H1 (cell line): ENCODE data around the gene ARID4A. TPM values are rescaled to one million over a fixed set of nuclear protein-coding genes. Genes with fewer than 3 reads are reported as not detected.

Experiments
- CTCF ChIA-PET: fragments of 300-600 bp; sonication (Branson Sonifier 250); formaldehyde crosslinking; loops from one replicate; lab custom pipeline; 2021; ENCODE audit not compliant: partially characterized antibody; lab: Charles Lee
- POLR2A ChIA-PET: fragments of 300-600 bp; sonication (Branson Sonifier 250); formaldehyde crosslinking; loops from one replicate; lab custom pipeline; 2021; ENCODE audit warnings: inconsistent platforms; ENCODE audit not compliant: partially characterized antibody; lab: Charles Lee
- DNase-seq, 2 experiments: peaks; one replicate each; pipeline versions ENCODE4 v3.0.0 to v3.0.0-alpha.2; 2010 to 2022; ENCODE audit warnings: low spot score in 2 of 2, low read depth in 1 of 2, mixed read lengths in 1 of 2
- FAIRE-seq: peaks from 2 replicates; lab custom pipeline; 2011; peaks lifted over from hg19 to GRCh38; lab: Jason Lieb, UNC
- H2AFZ ChIP-seq: 2 replicates; pipeline ENCODE4 v1.8.1; 2012; ENCODE audit warnings: low read length, inconsistent platforms
- H2AK5ac ChIP-seq: 2 replicates; pipeline ENCODE4 v1.6.1; 2013; ENCODE audit warnings: low read depth, low read length
- H2BK120ac ChIP-seq: replicated peaks from 2 replicates; pipeline ENCODE3; 2013; ENCODE audit warnings: low read depth, low read length, inconsistent platforms
- H2BK12ac ChIP-seq: 2 replicates; pipeline ENCODE4 v1.6.1; 2013; ENCODE audit warnings: low read depth, low read length
- H2BK15ac ChIP-seq: 2 replicates; pipeline ENCODE4 v1.6.1; 2013; ENCODE audit warnings: low read length
- H2BK20ac ChIP-seq: 2 replicates; pipeline ENCODE4 v1.6.1; 2013; ENCODE audit warnings: low read length
- H2BK5ac ChIP-seq: 2 replicates; pipeline ENCODE4 v1.6.1; 2013; ENCODE audit warnings: low read depth, low read length
- H3K14ac ChIP-seq: 2 replicates; pipeline ENCODE4 v1.6.1; 2013; ENCODE audit warnings: inconsistent platforms; ENCODE audit not compliant: insufficient read length
- H3K18ac ChIP-seq: 2 replicates; pipeline ENCODE4 v1.6.1; 2013; ENCODE audit warnings: low read length; ENCODE audit errors: extremely low read depth
- H3K23ac ChIP-seq: 2 replicates; pipeline ENCODE4 v1.6.1; 2013; ENCODE audit warnings: inconsistent platforms; ENCODE audit not compliant: insufficient read length
- H3K23me2 ChIP-seq: 2 replicates; pipeline ENCODE4 v1.6.1; 2013; ENCODE audit warnings: low read depth, low read length
- H3K27ac ChIP-seq: 2 replicates; pipeline ENCODE4 v1.6.1; 2011; ENCODE audit warnings: low read depth, low read length, inconsistent platforms
- H3K27me3 ChIP-seq, 4 experiments: replicated peaks in 1 of 4; 1 replicate in 1 of 4; 2 replicates in 3 of 4; pipeline versions ENCODE4 v1.6.1 to v1.8.1; 2011 to 2013; ENCODE audit warnings: low read length in 3 of 4, mild to moderate bottlenecking in 3 of 4, inconsistent platforms in 2 of 4, mixed read lengths in 2 of 4, moderate library complexity in 1 of 4; ENCODE audit not compliant: control insufficient read depth in 3 of 4, insufficient read depth in 3 of 4; ENCODE audit errors: extremely low read depth in 1 of 4
- H3K36me3 ChIP-seq, 4 experiments: 2 replicates each; pipeline versions ENCODE4 v1.6.1 to v1.8.1; 2011 to 2013; ENCODE audit warnings: mild to moderate bottlenecking in 4 of 4, low read length in 3 of 4, moderate library complexity in 2 of 4, control low read depth in 1 of 4, inconsistent platforms in 1 of 4; ENCODE audit not compliant: insufficient read depth in 4 of 4, control insufficient read depth in 2 of 4
- H3K4ac ChIP-seq: replicated peaks from 2 replicates; pipeline ENCODE3; 2013; ENCODE audit warnings: low read length, low read depth, mixed read lengths, inconsistent platforms; ENCODE audit not compliant: insufficient read length
- H3K4me1 ChIP-seq, 4 experiments: replicated peaks in 1 of 4; 1 replicate in 1 of 4; 2 replicates in 3 of 4; pipeline versions ENCODE4 v1.6.1 to v1.8.1; 2011 to 2013; ENCODE audit warnings: low read length in 3 of 4, inconsistent platforms in 2 of 4, mixed read lengths in 1 of 4; ENCODE audit not compliant: insufficient read depth in 4 of 4, control insufficient read depth in 3 of 4
- H3K4me2 ChIP-seq, 2 experiments: 2 replicates each; pipeline versions ENCODE4 v1.6.1 to v1.8.1; 2011 to 2013; ENCODE audit warnings: low read depth in 2 of 2, low read length in 2 of 2, control low read depth in 1 of 2, inconsistent platforms in 1 of 2, mild to moderate bottlenecking in 1 of 2; ENCODE audit not compliant: insufficient read depth in 1 of 2
- H3K4me3 ChIP-seq, 4 experiments: fragments of 200-600, 300-600 bp in 1 of 4; sonication (generic), shearing (Covaris generic), sonication (Bioruptor Twin) in 1 of 4; 2 replicates each; pipeline versions ENCODE4 v1.5.1 to v1.8.1; 2011 to 2016; ENCODE audit warnings: low read length in 4 of 4, low read depth in 3 of 4, control low read depth in 2 of 4, inconsistent platforms in 2 of 4, mild to moderate bottlenecking in 2 of 4, mixed read lengths in 1 of 4, moderate library complexity in 1 of 4; ENCODE audit not compliant: insufficient read depth in 2 of 4; ENCODE audit errors: extremely low read depth in 1 of 4
- H3K56ac ChIP-seq: replicated peaks from 2 replicates; pipeline ENCODE3; 2013; ENCODE audit warnings: low read depth, mild to moderate bottlenecking, mixed read lengths, low read length, inconsistent platforms; ENCODE audit not compliant: insufficient read length
- H3K79me1 ChIP-seq: 2 replicates; pipeline ENCODE4 v1.6.1; 2013; ENCODE audit warnings: low read depth, low read length, control low read depth
- H3K79me2 ChIP-seq, 2 experiments: 2 replicates each; pipeline versions ENCODE4 v1.6.1 to v1.8.1; 2012 to 2013; ENCODE audit warnings: low read length in 2 of 2, mild to moderate bottlenecking in 2 of 2, inconsistent platforms in 1 of 2; ENCODE audit not compliant: insufficient read depth in 2 of 2, control insufficient read depth in 1 of 2
- H3K9ac ChIP-seq, 4 experiments: replicated peaks in 1 of 4; 1 replicate in 1 of 4; 2 replicates in 3 of 4; pipeline versions ENCODE4 v1.6.1 to v1.8.1; 2011 to 2013; ENCODE audit warnings: low read depth in 3 of 4, low read length in 3 of 4, control low read depth in 2 of 4, mild to moderate bottlenecking in 2 of 4, moderate library complexity in 2 of 4, inconsistent platforms in 1 of 4; ENCODE audit errors: extremely low read depth in 1 of 4
- H3K9me3 ChIP-seq, 2 experiments: 2 replicates each; pipeline versions ENCODE4 v1.6.1 to v1.8.1; 2012 to 2013; ENCODE audit warnings: mild to moderate bottlenecking in 2 of 2, moderate library complexity in 2 of 2, control low read depth in 1 of 2, inconsistent platforms in 1 of 2, low read depth in 1 of 2, low read length in 1 of 2, mixed read lengths in 1 of 2; ENCODE audit not compliant: insufficient read depth in 2 of 2
- H4K20me1 ChIP-seq, 2 experiments: replicated peaks in 1 of 2; 2 replicates each; pipeline versions ENCODE3 to v1.8.1; 2011 to 2013; ENCODE audit warnings: inconsistent platforms in 2 of 2, low read length in 2 of 2, mild to moderate bottlenecking in 1 of 2; ENCODE audit not compliant: insufficient read depth in 2 of 2, control insufficient read depth in 1 of 2
- H4K5ac ChIP-seq: 2 replicates; pipeline ENCODE4 v1.6.1; 2013; ENCODE audit warnings: low read length, low read depth, mixed read lengths, inconsistent platforms; ENCODE audit not compliant: insufficient read length
- H4K8ac ChIP-seq: 2 replicates; pipeline ENCODE4 v1.8.0; 2013; ENCODE audit warnings: mild to moderate bottlenecking, moderate library complexity, low read length, inconsistent platforms; ENCODE audit not compliant: insufficient read depth; ENCODE audit errors: extremely low read depth
- H4K91ac ChIP-seq: replicated peaks from 2 replicates; pipeline ENCODE3; 2013; ENCODE audit warnings: low read length, mixed read lengths, inconsistent platforms; ENCODE audit not compliant: insufficient read length
- ASH2L ChIP-seq: fragments of 200-600, 300-600 bp; sonication (generic); IDR thresholded peaks from one replicate; pipeline ENCODE4 v1.7.1; 2017; ENCODE audit warnings: low read length
- CTCF ChIP-seq, 3 experiments: IDR thresholded peaks; 1 replicate in 2 of 3; 2 replicates in 1 of 3; pipeline versions ENCODE4 v1.5.1 to v1.6.1; 2011; ENCODE audit warnings: low read length in 3 of 3, mild to moderate bottlenecking in 3 of 3, inconsistent platforms in 2 of 3, low read depth in 1 of 3, moderate library complexity in 1 of 3; ENCODE audit not compliant: insufficient read depth in 1 of 3; ENCODE audit errors: control extremely low read depth in 1 of 3
- GABPA ChIP-seq: IDR thresholded peaks from 2 replicates; pipeline ENCODE4 v1.6.1; 2011; ENCODE audit warnings: mild to moderate bottlenecking, low read length, moderate library complexity, borderline replicate concordance; ENCODE audit not compliant: insufficient read depth
- PHF8 ChIP-seq: fragments of 200-600 bp; sonication (generic); conservative IDR thresholded peaks from 2 replicates; pipeline ENCODE4 v1.7.1; 2012; ENCODE audit warnings: low read depth, mild to moderate bottlenecking, inconsistent platforms, low read length, moderate library complexity
- RAD21 ChIP-seq, 2 experiments: IDR thresholded peaks in 1 of 2; conservative IDR thresholded peaks in 1 of 2; 2 replicates each; pipeline ENCODE4 v1.6.1; 2011; ENCODE audit warnings: low read depth in 2 of 2, low read length in 2 of 2, improper control_type of control experiment in 1 of 2, inconsistent platforms in 1 of 2, mild to moderate bottlenecking in 1 of 2, moderate library complexity in 1 of 2
- SIN3A ChIP-seq, 2 experiments: IDR thresholded peaks in 1 of 2; conservative IDR thresholded peaks in 1 of 2; 2 replicates each; pipeline ENCODE4 v1.6.1; 2011 to 2012; ENCODE audit warnings: low read length in 2 of 2, improper control_type of control experiment in 1 of 2, low read depth in 1 of 2, mild to moderate bottlenecking in 1 of 2
- TAF1 ChIP-seq: IDR thresholded peaks from 2 replicates; pipeline ENCODE4 v1.6.1; 2011; ENCODE audit warnings: mild to moderate bottlenecking, low read depth, low read length
- TAF7 ChIP-seq: optimal IDR thresholded peaks from 2 replicates; pipeline ENCODE3; 2011; ENCODE audit warnings: low read depth, mild to moderate bottlenecking, inconsistent platforms, low read length, moderate library complexity, borderline replicate concordance
- TBP ChIP-seq: IDR thresholded peaks from 2 replicates; pipeline ENCODE4 v1.6.1; 2011; ENCODE audit warnings: low read depth, low read length, improper control_type of control experiment
- ZNF274 ChIP-seq: IDR thresholded peaks from 2 replicates; pipeline ENCODE4 v1.7.0; 2012; ENCODE audit warnings: low read length, borderline replicate concordance; ENCODE audit errors: extremely low read depth
- polyA plus RNA-seq, 7 experiments: library from polyadenylated mRNA; depleted of rRNA in 3 of 7; stranded (reverse) in 5 of 7; unstranded in 2 of 7; fragments of >200 nt in 5 of 7; fragments of 200-250 nt in 2 of 7; gene quantifications; 1 replicate in 5 of 7; 2 replicates in 1 of 7; 4 replicates in 1 of 7; pipeline versions ENCODE4 v1.2.1 to v1.2.3, GENCODE V29; 2011 to 2013; ENCODE audit warnings: missing spikeins in 2 of 7, mixed read lengths in 2 of 7
- total RNA-seq: library from RNA; stranded (reverse); fragmentation: NEBNext Ultra II Directional; extraction: Animal tissue kit (Norgen Biotek cat#: 25700); gene quantifications from 2 replicates; pipeline ENCODE4 v1.2.1, GENCODE V29; 2021

The ARID4A gene
- total and polyA plus RNA-seq, 2 of the 8 experiments (the other 6 are each of a cell fraction or from before 2014, with no cell fraction given) = 2.1 to 14.6 TPM

GRCh38 chr14:58274881-58275280, 23.5 kb upstream of the ARID4A start:
- Histone ChIP-seq H4K91ac (no peak overlapping the region), H3K14ac (no peak overlapping the region), H2BK20ac (no peak overlapping the region), H2BK120ac (no peak overlapping the region), H3K79me1 (no peaks in the 10 kb centered on the region), H3K56ac (no peak overlapping the region), H3K4me3 (no peak overlapping the region), H3K4me1 (no peaks in the 10 kb centered on the region), H3K27ac (no peak overlapping the region), H2BK12ac (no peak overlapping the region), H3K9me3 (no peaks in the 10 kb centered on the region), H2BK15ac (no peak overlapping the region), H3K18ac (no peak overlapping the region), H3K23ac (no peak overlapping the region), H3K4ac (no peak overlapping the region), H3K27me3 (no peaks in the 10 kb centered on the region), H2AK5ac (no peak overlapping the region), H2BK5ac (no peak overlapping the region), H3K4me2 (no peak overlapping the region), H2AFZ (no peak overlapping the region)
- DNase-seq = no peak
- POLR2A ChIA-PET = interaction anchor here (1.0 to 4.3 kb wide), 5 partner anchors 11 to 75 kb away, joined by 3 to 23 read pairs (median 4); partner anchors contain the start of genes ACTR10 and ARID4A
- no peak for FAIRE-seq
- CTCF ChIA-PET = interaction anchor here (0.6 to 1.5 kb wide), 4 partner anchors 11 to 201 kb away, joined by 3 to 4 read pairs (median 3); no protein-coding TSS in a partner anchor
- no peak for TF ChIP-seq TAF1
- TF ChIP-seq TAF7 = no peak
- no peak for TF ChIP-seq TBP
- TF ChIP-seq ZNF274 = no peak
- TF ChIP-seq CTCF (IDR thresholded peaks at IDR 0.05; ENCODE audit: control extremely low read depth in 1 of 3, insufficient read depth in 1 of 3, low read depth in 1 of 3, low read length in 3 of 3) = no peak
- no peak for TF ChIP-seq RAD21 (IDR thresholded peaks at IDR 0.05 in 1 of 2, conservative IDR thresholded peaks at IDR 0.05 in 1 of 2; ENCODE audit: low read depth in 2 of 2, low read length in 2 of 2)
- TF ChIP-seq SIN3A (conservative IDR thresholded peaks at IDR 0.05 in 1 of 2, IDR thresholded peaks at IDR 0.05 in 1 of 2; ENCODE audit: low read depth in 1 of 2, low read length in 2 of 2) = no peak
- no peak for TF ChIP-seq ASH2L
- no peak for TF ChIP-seq PHF8
- TF ChIP-seq GABPA = no peak
- TF ChIP-seq, all 59 proteins: peak for 0
- no peaks in the 10 kb centered on the region for H3K23me2 ChIP-seq
- peaks cover 0 to 2% of the 10 kb centered on the region in 2 experiments for H4K20me1 ChIP-seq
- peaks cover 0 to 34% of the 10 kb centered on the region in 2 experiments; a peak in 2 of 4 replicates for H3K79me2 ChIP-seq
- H3K9ac ChIP-seq = no peak overlapping the region
- peaks cover 11 to 56% (median 25%) of the 10 kb centered on the region in 4 experiments for H3K36me3 ChIP-seq
- H4K5ac ChIP-seq = no peak overlapping the region
- no peak overlapping the region for H4K8ac ChIP-seq
